Measurements from ENCODE around the gene TMPRSS11A. TPM values are rescaled to one million over a fixed set of nuclear protein-coding genes. Genes with fewer than 3 reads are reported as not detected.

Gene TMPRSS11A
- total RNA-seq, 1 donor = not detected

DNA sequence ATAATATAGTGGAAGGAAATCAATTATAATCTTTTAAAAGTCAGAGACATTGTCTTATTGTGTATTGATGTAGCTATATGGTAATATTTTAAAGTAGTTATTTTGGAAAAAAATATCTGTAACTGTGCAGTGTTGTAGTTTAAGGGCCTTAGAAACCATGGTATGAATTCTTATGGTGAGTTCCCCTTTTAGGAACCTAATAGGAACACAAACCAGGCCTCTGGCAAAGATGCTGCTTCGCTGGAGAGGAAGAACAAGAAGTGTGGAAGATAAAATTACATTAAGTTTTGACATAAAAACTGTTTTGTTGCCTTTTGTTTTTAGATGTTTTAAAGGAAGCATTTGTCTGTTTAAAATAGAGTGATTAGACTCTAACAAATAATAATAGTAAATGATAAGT is 68.6 kb downstream of the TMPRSS11A start:
- no peak overlapping the region for H3K4me3 ChIP-seq (ENCODE audit: low read depth, low read length)
- DNase-seq (ENCODE audit: low read depth) = no peak
- TF ChIP-seq, protein P1, sequence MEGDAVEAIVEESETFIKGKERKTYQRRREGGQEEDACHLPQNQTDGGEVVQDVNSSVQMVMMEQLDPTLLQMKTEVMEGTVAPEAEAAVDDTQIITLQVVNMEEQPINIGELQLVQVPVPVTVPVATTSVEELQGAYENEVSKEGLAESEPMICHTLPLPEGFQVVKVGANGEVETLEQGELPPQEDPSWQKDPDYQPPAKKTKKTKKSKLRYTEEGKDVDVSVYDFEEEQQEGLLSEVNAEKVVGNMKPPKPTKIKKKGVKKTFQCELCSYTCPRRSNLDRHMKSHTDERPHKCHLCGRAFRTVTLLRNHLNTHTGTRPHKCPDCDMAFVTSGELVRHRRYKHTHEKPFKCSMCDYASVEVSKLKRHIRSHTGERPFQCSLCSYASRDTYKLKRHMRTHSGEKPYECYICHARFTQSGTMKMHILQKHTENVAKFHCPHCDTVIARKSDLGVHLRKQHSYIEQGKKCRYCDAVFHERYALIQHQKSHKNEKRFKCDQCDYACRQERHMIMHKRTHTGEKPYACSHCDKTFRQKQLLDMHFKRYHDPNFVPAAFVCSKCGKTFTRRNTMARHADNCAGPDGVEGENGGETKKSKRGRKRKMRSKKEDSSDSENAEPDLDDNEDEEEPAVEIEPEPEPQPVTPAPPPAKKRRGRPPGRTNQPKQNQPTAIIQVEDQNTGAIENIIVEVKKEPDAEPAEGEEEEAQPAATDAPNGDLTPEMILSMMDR (IDR thresholded peaks at IDR 0.05; ENCODE audit: insufficient read depth, low read depth, low read length) = no peak

DNA sequence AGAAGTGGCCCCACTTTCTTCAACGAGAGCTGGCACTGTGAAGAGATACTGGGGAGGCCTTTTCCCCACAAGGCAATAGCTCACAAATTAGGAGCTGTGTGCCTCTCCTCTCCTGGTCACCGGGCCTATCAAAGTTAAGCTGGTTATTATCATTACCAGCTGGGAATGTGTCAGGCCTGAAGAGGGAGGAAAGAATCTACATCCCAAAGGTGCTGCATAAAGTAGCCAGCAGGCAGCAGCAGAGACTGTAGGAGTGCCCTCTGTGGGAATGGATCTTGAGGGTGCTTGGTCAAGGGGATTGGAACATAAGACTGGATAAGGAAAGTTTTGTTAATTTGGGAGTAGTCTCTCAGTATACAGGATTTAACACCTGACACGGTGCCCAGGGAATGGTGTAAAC is 70.4 kb downstream of the TMPRSS11A start:
- TF ChIP-seq, protein P1 (IDR thresholded peaks at IDR 0.05; ENCODE audit: insufficient read depth, low read depth, low read length) = peak; percentile 10
- no peak overlapping the region for H3K4me3 ChIP-seq (ENCODE audit: low read depth, low read length)
- DNase-seq (ENCODE audit: low read depth) = no peak

DNA sequence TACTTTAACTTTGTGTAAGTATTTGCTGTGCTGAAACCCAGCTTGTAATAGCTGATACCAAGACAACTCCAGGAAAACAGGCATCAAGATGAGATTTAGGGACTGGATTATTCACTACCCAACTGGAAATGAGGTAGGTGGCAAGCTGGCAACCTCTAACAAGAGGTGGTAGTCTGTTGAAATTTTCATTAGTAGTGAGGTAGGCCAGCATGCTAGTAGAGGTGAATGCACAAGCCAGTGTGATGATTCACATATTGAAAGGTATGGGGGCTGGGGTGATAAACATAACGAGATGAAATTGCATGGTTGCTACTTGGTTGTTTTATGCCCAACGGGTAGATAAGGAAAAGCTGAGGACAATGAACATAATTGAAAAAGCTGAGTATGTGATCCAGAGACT is 71.0 kb downstream of the TMPRSS11A start:
- H3K4me3 ChIP-seq (ENCODE audit: low read depth, low read length) = no peak overlapping the region
- TF ChIP-seq, protein P1 (IDR thresholded peaks at IDR 0.05; ENCODE audit: insufficient read depth, low read depth, low read length) = no peak
- no peak for DNase-seq (ENCODE audit: low read depth)

DNA sequence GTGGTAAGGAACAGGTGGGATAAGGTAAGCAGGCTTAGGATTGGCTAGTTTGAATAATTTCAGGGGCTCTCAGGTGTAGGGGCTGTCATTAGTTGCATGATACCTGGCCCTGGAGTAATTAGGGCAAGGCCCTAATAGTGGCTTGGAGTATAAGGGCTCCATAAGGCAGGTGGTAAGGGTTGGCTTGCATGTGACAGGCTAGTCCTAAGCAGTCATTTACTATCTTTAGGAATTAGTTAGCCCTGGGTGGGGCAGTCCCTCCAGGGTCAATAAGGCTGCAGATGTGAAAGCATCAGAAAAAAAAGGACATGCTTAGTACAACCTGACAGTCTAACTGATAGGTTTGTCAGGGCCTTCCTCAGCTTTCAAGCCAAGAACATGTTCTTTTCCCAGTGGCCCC is 71.6 kb downstream of the TMPRSS11A start:
- TF ChIP-seq, protein P1 (IDR thresholded peaks at IDR 0.05; ENCODE audit: insufficient read depth, low read depth, low read length) = no peak
- no peak overlapping the region for H3K4me3 ChIP-seq (ENCODE audit: low read depth, low read length)
- DNase-seq (ENCODE audit: low read depth) = no peak

DNA sequence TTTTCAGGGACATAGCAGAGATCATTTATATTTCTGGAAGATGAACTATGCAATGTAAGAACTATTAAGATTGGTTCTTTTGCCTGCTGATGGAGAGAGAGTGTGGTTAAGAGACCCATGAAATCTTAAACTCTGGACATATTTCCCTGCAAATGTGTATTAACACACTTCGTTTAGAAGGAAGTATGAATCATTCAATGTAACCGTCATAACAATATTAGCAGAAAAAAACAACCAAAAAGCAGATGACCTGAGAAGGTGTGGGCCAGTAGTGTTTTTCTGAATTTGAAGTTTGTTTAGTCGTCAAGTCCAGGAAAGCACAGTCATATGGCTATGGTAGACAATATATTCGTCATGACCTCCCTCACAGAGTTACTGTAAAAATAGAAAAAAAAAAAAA is 77.0 kb downstream of the TMPRSS11A start:
- TF ChIP-seq, protein P1 (IDR thresholded peaks at IDR 0.05; ENCODE audit: insufficient read depth, low read depth, low read length) = no peak
- no peak overlapping the region for H3K4me3 ChIP-seq (ENCODE audit: low read depth, low read length)
- DNase-seq (ENCODE audit: low read depth) = peak; percentile 37

DNA sequence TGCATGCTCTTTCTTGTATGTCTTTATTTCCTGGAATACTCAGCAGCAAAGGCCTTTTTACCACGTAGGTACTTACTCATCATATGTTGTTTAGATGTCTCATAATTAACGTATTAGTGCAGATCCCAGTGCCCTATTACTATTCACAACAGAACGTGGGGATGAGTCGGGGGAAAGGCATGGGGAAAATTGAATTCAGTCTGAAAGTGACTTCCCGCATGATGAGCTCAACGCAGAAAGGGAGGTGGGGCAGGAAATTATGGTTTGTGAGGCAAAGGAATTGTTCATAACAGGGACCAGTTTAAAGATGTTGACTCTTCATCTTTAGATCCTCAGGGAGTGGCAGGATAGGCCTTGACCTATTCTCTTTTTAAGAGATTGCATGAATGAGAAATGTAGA is 77.5 kb downstream of the TMPRSS11A start:
- no peak overlapping the region for H3K4me3 ChIP-seq (ENCODE audit: low read depth, low read length)
- TF ChIP-seq, protein P1 (IDR thresholded peaks at IDR 0.05; ENCODE audit: insufficient read depth, low read depth, low read length) = no peak
- peak; percentile 71 for DNase-seq (ENCODE audit: low read depth)

DNA sequence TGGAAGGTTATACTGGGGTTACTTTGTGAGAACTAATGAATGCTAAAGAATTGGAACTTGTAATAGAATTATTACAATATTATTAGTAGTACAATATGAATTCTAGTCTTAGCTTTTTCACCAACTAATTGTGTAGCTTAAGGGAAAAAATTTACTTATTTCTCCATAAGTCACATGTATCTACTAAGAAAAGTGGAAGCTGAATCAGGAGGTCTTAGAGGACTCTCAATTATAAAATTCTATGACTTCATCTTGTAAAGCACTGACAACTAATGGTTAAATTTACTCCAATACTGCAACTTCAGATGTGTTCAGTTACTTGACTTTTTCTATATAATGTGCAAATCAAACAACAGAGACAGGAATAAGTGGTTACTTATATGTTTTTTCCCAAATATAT is 78.6 kb downstream of the TMPRSS11A start:
- no peak for DNase-seq (ENCODE audit: low read depth)
- H3K4me3 ChIP-seq (ENCODE audit: low read depth, low read length) = no peak overlapping the region
- TF ChIP-seq, protein P1 (IDR thresholded peaks at IDR 0.05; ENCODE audit: insufficient read depth, low read depth, low read length) = no peak
